DND-41 (cell line): ENCODE measurements around the gene IST1.
A peak's percentile ranks its signal among the peaks of the same experiment; 100 is the strongest.

Experiments
- CTCF ChIP-seq: IDR thresholded peaks from 2 replicates; pipeline ENCODE4 v1.5.1; 2012; ENCODE audit warnings: borderline replicate concordance, low read length, moderate library complexity, mild to moderate bottlenecking; ENCODE audit not compliant: poor library complexity, severe bottlenecking; ENCODE audit errors: extremely low read depth
- EZH2 ChIP-seq: IDR thresholded peaks from 3 replicates; pipeline ENCODE4 v1.6.1; 2012; ENCODE audit warnings: borderline replicate concordance, low read depth, mild to moderate bottlenecking, moderate library complexity, low read length, inconsistent platforms; ENCODE audit not compliant: severe bottlenecking

DNA sequence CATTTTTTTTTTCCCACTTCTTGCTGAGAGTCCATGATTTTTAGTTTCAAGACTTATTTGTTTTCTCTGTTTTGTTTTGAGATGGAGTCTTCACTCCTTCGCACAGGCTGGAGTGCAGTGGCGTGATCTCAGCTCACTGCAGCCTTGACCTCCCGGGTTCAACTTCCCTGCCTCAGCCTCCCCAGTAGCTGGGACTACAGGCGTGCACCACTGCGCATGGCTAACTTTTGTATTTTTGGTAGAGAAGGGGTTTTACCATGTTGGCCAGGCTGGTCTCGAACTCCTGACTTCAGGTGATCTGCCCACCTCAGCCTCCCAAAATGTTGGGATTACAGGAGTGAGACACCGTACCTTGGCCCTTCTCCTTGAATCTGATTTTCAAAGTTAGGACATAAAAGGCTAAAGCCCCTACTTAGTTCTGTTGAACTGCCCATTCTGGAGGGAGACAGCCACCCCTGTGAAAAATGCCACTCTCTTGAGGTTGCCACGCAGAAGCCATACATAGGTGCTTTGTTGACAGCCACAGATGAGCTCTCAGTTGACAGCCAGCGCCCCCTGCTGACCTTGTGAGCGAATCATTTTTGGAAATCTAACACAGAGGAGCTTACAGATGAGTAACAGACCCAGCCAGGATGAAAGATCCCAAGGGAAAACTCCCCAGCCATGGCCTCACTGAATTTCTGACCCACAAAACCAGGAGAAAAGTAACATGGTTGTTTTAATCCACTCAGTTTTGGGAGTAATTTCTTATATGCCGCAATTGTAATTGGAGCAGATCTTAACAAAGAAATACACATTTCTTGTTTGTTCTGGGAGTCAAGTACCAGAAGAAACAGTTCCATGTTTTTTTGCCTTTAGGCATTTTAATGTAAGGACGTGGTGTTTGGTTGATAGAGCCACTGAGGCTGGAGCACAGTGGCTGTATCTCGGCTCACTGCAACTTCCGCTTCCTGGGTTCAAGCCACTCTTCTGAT, 66.0 kb downstream of the IST1 start:
- peak; percentile 86 for TF ChIP-seq CTCF
- TF ChIP-seq EZH2, result no peak
